ENCODE measurements around the gene MBOAT1. TPM values are rescaled to one million over a fixed set of nuclear protein-coding genes. Genes with fewer than 3 reads are reported as not detected.

Gene MBOAT1
- total RNA-seq, 1 experiment from 2014 or later = 9.9 TPM

- Histone ChIP-seq H2AK5ac (ENCODE audit: insufficient read length, low read length) (no peak overlapping the region), H3K9ac (ENCODE audit: extremely low read depth, insufficient read length, low read length) (no peak overlapping the region), H2BK120ac (ENCODE audit: low read depth, low read length, poor library complexity, severe bottlenecking) (no peak overlapping the region), H3K18ac (ENCODE audit: insufficient read length, low read depth, low read length) (no peak overlapping the region), H2AFZ (ENCODE audit: low read length) (no peak overlapping the region), H3K79me1 (ENCODE audit: insufficient read depth, low read depth, low read length, poor library complexity, severe bottlenecking) (no peaks in the 10 kb centered on the region), H3K4ac (ENCODE audit: low read depth, low read length) (no peak overlapping the region), H4K20me1 (ENCODE audit: control insufficient read depth, insufficient read depth, insufficient read length) (no peaks in the 10 kb centered on the region), H3K27me3 (ENCODE audit: insufficient read depth, low read length) (no peaks in the 10 kb centered on the region), H3K23me2 (ENCODE audit: insufficient read length, low read depth, low read length, poor library complexity, severe bottlenecking) (no peaks in the 10 kb centered on the region), H4K5ac (ENCODE audit: insufficient read length, low read depth, low read length) (no peak overlapping the region), H3T11ph (ENCODE audit: low read length) (no peak overlapping the region), H4K91ac (ENCODE audit: insufficient read length, low read depth, low read length) (no peak overlapping the region), H3K23ac (ENCODE audit: insufficient read length, low read depth, low read length) (no peak overlapping the region), H3K56ac (ENCODE audit: insufficient read length, low read depth, low read length) (no peak overlapping the region), H2BK5ac (ENCODE audit: insufficient read length, low read length) (no peak overlapping the region), H3K4me1 (ENCODE audit: insufficient read depth, low read length) (no peaks in the 10 kb centered on the region), H3K4me2 (ENCODE audit: insufficient read depth, insufficient read length, low read length) (no peak overlapping the region), H2BK12ac (ENCODE audit: insufficient read length, low read depth, low read length) (no peak overlapping the region), H3K9me3 (ENCODE audit: control insufficient read depth, low read depth, low read length) (no peaks in the 10 kb centered on the region), H3K14ac (ENCODE audit: insufficient read depth, low read length) (no peak overlapping the region), H3K79me2 (ENCODE audit: insufficient read depth, low read length) (no peaks in the 10 kb centered on the region), H3K27ac (ENCODE audit: insufficient read length, low read depth, low read length) (no peak overlapping the region), H2BK15ac (ENCODE audit: low read depth, low read length) (no peak overlapping the region), H4K8ac (replicated peaks; ENCODE audit: insufficient read length, low read depth, low read length) (no peak overlapping the region), H2BK20ac (ENCODE audit: low read depth, low read length, poor library complexity, severe bottlenecking) (no peak overlapping the region)
- TF ChIP-seq, protein P1, sequence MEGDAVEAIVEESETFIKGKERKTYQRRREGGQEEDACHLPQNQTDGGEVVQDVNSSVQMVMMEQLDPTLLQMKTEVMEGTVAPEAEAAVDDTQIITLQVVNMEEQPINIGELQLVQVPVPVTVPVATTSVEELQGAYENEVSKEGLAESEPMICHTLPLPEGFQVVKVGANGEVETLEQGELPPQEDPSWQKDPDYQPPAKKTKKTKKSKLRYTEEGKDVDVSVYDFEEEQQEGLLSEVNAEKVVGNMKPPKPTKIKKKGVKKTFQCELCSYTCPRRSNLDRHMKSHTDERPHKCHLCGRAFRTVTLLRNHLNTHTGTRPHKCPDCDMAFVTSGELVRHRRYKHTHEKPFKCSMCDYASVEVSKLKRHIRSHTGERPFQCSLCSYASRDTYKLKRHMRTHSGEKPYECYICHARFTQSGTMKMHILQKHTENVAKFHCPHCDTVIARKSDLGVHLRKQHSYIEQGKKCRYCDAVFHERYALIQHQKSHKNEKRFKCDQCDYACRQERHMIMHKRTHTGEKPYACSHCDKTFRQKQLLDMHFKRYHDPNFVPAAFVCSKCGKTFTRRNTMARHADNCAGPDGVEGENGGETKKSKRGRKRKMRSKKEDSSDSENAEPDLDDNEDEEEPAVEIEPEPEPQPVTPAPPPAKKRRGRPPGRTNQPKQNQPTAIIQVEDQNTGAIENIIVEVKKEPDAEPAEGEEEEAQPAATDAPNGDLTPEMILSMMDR (conservative IDR thresholded peaks at IDR 0.05) = no peak
- H3K9me3 Mint-ChIP-seq = no peaks in the 10 kb centered on the region
- peaks cover 0 to 10% (median 4%) of the 10 kb centered on the region in 3 experiments; a peak in 3 of 7 replicates for H3K36me3 Mint-ChIP-seq (ENCODE audit: insufficient read depth in 1 of 3, low read depth in 3 of 3)
- no peak for DNase-seq
- no peak overlapping the region for H3K4me3 Mint-ChIP-seq
- peaks cover 19% of the 10 kb centered on the region in 2 experiments for H3K4me1 Mint-ChIP-seq
- no peak overlapping the region for H3K27ac Mint-ChIP-seq
- H3K27me3 Mint-ChIP-seq (ENCODE audit: low read depth) = no peaks in the 10 kb centered on the region
- WGBS (ENCODE audit: extremely low coverage, insufficient read length, low lambda C conversion rate) = no CpG with 5 or more reads among the region's 6 CpGs
Measured at GRCh38 chr6:20135677-20136268, 76.5 kb downstream of the MBOAT1 start.
